ENCODE results near the gene AS3MT. TPM values are rescaled to one million over a fixed set of nuclear protein-coding genes. Genes with fewer than 3 reads are reported as not detected.
"Not testable (repeated sequence)": the region's sequence is repeated elsewhere in the genome, so short reads cannot be mapped to it uniquely, and the experiment has no call there.

The AS3MT gene, protein sequence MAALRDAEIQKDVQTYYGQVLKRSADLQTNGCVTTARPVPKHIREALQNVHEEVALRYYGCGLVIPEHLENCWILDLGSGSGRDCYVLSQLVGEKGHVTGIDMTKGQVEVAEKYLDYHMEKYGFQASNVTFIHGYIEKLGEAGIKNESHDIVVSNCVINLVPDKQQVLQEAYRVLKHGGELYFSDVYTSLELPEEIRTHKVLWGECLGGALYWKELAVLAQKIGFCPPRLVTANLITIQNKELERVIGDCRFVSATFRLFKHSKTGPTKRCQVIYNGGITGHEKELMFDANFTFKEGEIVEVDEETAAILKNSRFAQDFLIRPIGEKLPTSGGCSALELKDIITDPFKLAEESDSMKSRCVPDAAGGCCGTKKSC
- 1 to 10 TPM in 2 of 4 donors, not detected in 2; 3.6 to 5.8 TPM for total RNA-seq

DNA sequence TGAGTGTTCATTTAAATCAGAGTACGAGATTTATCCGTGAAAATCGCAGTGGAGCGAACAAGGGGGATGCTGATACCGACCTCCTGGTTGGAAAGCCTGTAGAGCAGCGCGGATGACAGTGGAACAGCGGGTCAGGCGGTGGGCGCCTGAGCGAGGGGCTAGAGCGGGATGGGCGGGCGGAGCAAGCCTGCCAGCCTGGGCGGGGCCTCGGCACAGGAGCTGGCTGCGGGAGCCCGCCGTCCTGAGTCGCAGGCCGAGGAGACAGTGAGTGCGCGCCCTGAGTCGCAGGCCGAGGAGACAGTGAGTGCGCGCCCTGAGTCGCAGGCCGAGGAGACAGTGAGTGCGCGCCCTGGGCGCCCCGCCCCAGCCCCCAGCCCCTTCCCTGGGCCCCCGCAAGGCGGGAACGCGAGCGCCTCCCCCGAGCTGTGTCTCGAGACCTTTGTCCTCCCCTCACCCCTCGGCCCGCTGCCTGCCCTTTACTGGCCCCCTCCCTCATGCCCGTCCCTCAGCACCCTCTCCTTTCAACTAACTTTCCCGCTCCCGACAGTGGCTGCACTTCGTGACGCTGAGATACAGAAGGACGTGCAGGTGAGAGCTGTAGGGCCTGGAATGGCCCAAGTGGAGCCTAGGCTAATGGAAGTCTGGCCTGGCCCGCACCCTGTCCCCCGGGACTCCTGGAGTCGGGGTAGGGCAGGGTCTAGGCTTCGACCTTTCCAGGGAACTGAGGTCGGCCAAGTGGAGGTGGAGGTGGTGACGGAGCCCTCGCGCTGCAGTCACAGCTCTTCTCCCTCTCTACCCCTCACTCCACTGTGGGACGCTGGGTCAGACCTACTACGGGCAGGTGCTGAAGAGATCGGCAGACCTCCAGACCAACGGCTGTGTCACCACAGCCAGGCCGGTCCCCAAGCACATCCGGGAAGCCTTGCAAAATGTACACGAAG is at the start of gene AS3MT:
Gene AS3MT, plus strand, starts transcription at position 213 of the 941 bp plus-strand sequence. Its CDS starts 123 bp downstream, at position 336.
- H3K27ac ChIP-seq = peak within 1 kb of the TSS in 1 of 4 donors; percentile 5
- DNase-seq = peak in 1 of 3 donors; percentile 51
- no peaks in the 10 kb centered on the region for H3K27me3 ChIP-seq
- no peaks in the 10 kb centered on the region for H3K9me3 ChIP-seq
- H3K36me3 ChIP-seq = no peaks in the 10 kb centered on the region
- H3K4me3 ChIP-seq = peak within 1 kb of the TSS; percentile 25 to 61 (median 47)
- TF ChIP-seq, protein P1, sequence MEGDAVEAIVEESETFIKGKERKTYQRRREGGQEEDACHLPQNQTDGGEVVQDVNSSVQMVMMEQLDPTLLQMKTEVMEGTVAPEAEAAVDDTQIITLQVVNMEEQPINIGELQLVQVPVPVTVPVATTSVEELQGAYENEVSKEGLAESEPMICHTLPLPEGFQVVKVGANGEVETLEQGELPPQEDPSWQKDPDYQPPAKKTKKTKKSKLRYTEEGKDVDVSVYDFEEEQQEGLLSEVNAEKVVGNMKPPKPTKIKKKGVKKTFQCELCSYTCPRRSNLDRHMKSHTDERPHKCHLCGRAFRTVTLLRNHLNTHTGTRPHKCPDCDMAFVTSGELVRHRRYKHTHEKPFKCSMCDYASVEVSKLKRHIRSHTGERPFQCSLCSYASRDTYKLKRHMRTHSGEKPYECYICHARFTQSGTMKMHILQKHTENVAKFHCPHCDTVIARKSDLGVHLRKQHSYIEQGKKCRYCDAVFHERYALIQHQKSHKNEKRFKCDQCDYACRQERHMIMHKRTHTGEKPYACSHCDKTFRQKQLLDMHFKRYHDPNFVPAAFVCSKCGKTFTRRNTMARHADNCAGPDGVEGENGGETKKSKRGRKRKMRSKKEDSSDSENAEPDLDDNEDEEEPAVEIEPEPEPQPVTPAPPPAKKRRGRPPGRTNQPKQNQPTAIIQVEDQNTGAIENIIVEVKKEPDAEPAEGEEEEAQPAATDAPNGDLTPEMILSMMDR (IDR thresholded peaks at IDR 0.05) = no peak
- TF ChIP-seq POLR2A (IDR thresholded peaks at IDR 0.05) = no peak
- H3K4me1 ChIP-seq = peaks cover 0 to 6% (median 0%) of the 10 kb centered on the region in 4 donors

DNA sequence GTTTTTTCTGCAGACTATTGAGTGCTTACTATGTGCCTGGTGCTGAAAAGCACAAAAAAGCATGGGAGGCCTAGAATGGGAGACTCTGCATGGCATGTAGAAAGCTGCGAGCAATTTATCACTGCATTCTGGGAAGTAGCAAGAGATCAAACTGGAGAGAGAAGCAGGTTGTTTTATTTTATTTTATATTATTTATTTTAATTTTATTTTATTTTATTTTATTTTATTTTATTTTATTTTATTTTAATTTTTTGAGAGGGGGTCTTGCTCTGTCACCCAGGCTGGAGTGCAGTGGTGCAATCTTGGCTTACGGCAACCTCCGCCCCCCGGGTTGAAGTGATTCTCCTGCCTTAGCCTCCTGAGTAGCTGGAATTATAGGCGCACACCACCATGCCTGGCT is 49.3 kb upstream of the AS3MT start:
- not testable (repeated sequence) for H3K4me3 ChIP-seq, H3K27me3 ChIP-seq, H3K9me3 ChIP-seq, H3K36me3 ChIP-seq, H3K27ac ChIP-seq, DNase-seq
- peaks cover 0 to 17% (median 2%) of the 10 kb centered on the region in 4 donors for H3K4me1 ChIP-seq

DNA sequence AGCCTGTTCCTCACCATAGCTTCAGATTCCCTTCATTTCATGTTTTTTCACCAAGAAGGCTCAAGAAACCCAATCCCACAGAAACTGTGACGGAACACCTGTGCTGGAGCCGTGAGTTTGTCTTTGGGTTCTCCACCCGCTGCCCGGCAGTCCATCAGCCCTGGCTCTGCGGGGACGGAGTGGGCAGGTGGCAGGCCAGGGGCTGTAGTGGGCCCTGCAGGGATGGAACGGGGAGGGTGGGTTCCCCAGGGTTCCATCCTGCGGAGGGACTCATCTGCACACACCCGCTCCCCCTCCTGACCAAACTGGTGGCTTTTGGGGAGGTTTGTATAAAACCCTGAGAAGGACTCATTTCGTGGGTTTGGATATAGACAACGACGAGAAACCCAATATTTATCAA is 47.0 kb upstream of the AS3MT start:
- no peaks in the 10 kb centered on the region for H3K4me1 ChIP-seq
- no peak overlapping the region for H3K27ac ChIP-seq
- no peak overlapping the region for H3K4me3 ChIP-seq
- H3K9me3 ChIP-seq = no peaks in the 10 kb centered on the region
- H3K27me3 ChIP-seq = no peaks in the 10 kb centered on the region
- no peaks in the 10 kb centered on the region for H3K36me3 ChIP-seq
- no peak for DNase-seq
- TF ChIP-seq, protein P1 (IDR thresholded peaks at IDR 0.05) = no peak
- no peak for TF ChIP-seq POLR2A (IDR thresholded peaks at IDR 0.05)

DNA sequence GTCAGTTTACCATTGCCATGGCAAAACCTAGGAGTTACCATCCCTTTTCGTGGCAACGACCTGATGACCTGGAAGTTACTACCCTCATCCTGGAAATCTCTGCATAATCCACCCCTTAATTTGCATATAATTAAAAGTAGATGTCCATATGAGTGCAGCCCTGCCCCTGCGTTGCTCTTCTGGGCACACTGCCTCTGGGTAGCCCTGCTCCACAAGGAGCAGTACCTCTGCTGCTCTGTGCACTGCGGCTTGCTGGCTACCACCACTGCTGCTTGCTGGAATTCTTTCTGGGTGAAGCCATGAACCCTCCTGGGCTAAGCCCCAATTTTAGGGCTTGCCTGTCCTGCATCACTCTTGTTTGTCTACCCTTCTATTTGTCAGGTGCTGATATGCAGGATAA is 44.6 kb upstream of the AS3MT start:
- Histone ChIP-seq H3K27ac (no peak overlapping the region), H3K4me3 (no peak overlapping the region), H3K4me1 (no peaks in the 10 kb centered on the region), H3K9me3 (no peaks in the 10 kb centered on the region), H3K36me3 (no peaks in the 10 kb centered on the region), H3K27me3 (no peaks in the 10 kb centered on the region)
- no peak for DNase-seq
- TF ChIP-seq, protein P1 (IDR thresholded peaks at IDR 0.05) = no peak
- no peak for TF ChIP-seq POLR2A (IDR thresholded peaks at IDR 0.05)

DNA sequence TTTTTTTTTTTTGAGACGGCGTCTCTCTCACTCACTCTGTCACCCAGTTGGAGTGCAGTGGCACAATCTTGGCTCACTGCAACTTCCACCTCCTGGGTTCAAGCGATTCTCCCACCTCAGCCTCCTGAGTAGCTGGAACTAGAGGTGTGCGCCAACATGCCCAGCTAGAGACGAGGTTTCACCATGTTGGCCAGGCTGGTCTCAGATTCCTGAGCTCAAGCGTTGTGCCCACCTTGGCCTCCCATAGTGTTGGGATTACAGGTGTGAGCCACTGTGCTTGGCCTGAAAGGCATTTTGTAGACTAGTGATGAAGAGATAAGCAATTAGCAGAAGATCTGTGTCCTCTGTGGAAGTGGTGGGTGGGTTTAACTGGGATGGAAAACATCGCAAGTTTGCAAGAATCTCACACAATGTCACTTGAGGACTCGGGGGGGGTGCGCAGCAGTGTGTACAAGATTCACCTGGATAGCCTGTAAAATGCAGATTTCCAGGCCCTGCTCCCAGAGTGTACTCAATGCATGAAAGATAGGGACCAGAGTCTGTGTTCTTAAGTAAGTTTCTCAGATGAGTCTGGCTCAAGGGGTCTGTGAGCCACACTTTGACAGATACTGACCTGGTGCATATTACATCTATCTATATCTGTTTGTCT is 43.0 kb upstream of the AS3MT start:
- Histone ChIP-seq H3K9me3 (no peaks in the 10 kb centered on the region), H3K36me3 (no peaks in the 10 kb centered on the region), H3K4me3 (no peak overlapping the region), H3K27me3 (no peaks in the 10 kb centered on the region), H3K4me1 (no peaks in the 10 kb centered on the region), H3K27ac (no peak overlapping the region)
- no peak for DNase-seq
- no peak for TF ChIP-seq POLR2A (IDR thresholded peaks at IDR 0.05)
- TF ChIP-seq, protein P1 (IDR thresholded peaks at IDR 0.05) = no peak
